ENCODE results near the gene LYZL1.
"Not testable (repeated sequence)": the region's sequence is repeated elsewhere in the genome, so short reads cannot be mapped to it uniquely, and the experiment has no call there.

LYZL1 gene

DNA sequence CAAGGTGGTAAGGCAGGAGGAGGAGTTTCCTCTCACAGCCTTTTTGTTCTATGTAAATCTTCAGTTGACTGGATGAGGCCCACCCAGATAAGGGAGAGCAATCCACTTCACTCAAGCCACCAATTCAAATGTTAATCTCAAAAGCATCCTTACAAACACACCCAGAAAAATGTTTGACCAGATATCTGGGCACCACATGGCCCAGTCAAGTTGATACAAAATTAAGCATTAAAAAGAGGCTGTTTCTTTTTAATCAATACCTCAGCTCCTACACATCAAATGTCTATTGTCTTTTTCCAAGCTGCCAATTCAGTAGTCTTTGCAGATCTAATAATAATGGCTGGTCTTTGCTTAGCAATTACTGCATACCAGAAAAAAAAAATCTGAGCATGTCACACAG lies 18.0 kb upstream of the LYZL1 start:
- no peak overlapping the region for H3K4me3 ChIP-seq (ENCODE audit: low read length)

DNA sequence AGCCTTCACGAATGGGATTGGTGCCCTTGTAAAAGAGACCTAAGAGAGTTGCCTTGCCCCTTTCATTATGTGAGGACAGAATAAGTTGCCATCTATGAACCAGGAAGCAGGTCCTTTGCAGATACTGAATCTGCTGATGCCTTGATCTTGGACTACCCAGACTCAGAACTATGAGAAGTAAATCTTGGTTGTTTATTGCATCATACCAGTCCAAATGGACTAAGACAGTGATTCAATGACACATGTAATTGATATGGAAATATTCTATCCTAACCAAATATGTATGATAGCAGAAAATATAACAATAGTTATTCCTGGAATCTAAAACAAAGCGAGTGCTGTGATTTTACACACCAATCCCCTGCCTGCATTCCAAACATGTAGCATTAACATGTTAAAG lies 17.0 kb upstream of the LYZL1 start:
- H2AFZ ChIP-seq (ENCODE audit: low read depth, low read length) = no peak overlapping the region
- no peak overlapping the region for H3K4me3 ChIP-seq (ENCODE audit: low read length)
- H3K4me1 ChIP-seq (ENCODE audit: insufficient read depth, low read length) = no peaks in the 10 kb centered on the region
- H3K36me3 ChIP-seq (ENCODE audit: insufficient read depth, low read length) = no peaks in the 10 kb centered on the region
- H3K27me3 ChIP-seq (ENCODE audit: insufficient read depth, low read length) = no peaks in the 10 kb centered on the region
- no peaks in the 10 kb centered on the region for H3K9me3 ChIP-seq (ENCODE audit: low read length)

More for the DNA sequence above, 18.0 kb upstream of the LYZL1 start:
- H3K27me3 ChIP-seq (ENCODE audit: insufficient read depth, low read length) = no peaks in the 10 kb centered on the region
- no peaks in the 10 kb centered on the region for H3K4me1 ChIP-seq (ENCODE audit: insufficient read depth, low read length)
- H3K9me3 ChIP-seq (ENCODE audit: low read length) = no peaks in the 10 kb centered on the region
- H3K36me3 ChIP-seq (ENCODE audit: insufficient read depth, low read length) = no peaks in the 10 kb centered on the region
- no peak overlapping the region for H2AFZ ChIP-seq (ENCODE audit: low read depth, low read length)

DNA sequence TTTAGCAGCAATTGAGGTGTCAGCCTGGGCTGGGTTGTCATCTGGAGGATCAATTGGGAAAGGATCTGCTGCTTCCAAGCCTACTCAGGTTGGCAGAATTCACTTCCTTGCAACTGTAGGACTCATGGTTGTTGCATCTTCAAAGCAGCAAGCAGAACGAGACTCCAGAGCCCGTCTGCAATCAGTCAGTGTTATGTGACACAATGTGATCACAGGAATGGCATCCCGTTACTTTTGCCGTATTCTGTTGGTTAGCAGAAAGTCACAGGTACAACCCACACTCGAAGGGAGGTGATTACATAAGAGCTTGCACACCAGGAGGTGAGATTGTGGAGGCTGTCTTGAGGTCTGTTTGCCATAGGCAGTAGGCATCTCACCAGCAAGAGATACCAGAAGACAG lies 15.4 kb upstream of the LYZL1 start:
- H3K4me3 ChIP-seq (ENCODE audit: low read length) = no peak overlapping the region
- H2AFZ ChIP-seq (ENCODE audit: low read depth, low read length) = no peak overlapping the region
- H3K36me3 ChIP-seq (ENCODE audit: insufficient read depth, low read length) = no peaks in the 10 kb centered on the region
- no peaks in the 10 kb centered on the region for H3K27me3 ChIP-seq (ENCODE audit: insufficient read depth, low read length)
- H3K4me1 ChIP-seq (ENCODE audit: insufficient read depth, low read length) = no peaks in the 10 kb centered on the region
- H3K9me3 ChIP-seq (ENCODE audit: low read length) = no peaks in the 10 kb centered on the region

DNA sequence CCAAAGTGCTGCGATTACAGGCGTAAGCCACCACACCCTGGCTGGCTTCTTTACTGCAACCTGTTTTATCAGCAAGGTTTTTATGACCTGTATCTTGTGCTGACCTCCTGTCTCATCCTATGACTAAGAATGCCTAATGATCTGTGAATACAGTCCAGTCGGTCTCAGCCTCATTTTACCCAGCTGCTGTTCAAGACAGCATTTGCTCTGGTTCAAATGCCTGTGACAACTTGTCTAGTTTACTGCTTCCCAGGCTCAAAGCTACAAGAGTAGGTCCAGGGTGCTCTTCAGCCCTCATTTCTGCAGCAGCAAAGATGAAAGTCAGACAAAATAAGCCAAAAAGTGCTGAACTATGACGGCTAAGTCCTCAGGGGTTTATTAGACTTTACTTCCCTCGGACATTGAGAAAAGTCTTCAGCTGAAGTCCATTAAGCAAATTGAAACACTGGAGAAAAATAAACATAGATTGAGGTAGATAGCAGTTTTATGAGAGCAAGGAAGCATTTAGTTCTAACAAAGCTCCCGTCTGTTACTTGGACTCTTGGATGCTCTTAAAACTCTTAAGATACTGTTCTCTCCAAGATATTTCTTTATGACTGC lies 12.5 kb upstream of the LYZL1 start:
- Histone ChIP-seq H3K9me3 (ENCODE audit: low read length) (no peaks in the 10 kb centered on the region), H3K4me3 (ENCODE audit: low read length) (no peak overlapping the region), H3K4me1 (ENCODE audit: insufficient read depth, low read length) (no peaks in the 10 kb centered on the region), H2AFZ (ENCODE audit: low read depth, low read length) (no peak overlapping the region), H3K27me3 (ENCODE audit: insufficient read depth, low read length) (no peaks in the 10 kb centered on the region), H3K36me3 (ENCODE audit: insufficient read depth, low read length) (no peaks in the 10 kb centered on the region)

DNA sequence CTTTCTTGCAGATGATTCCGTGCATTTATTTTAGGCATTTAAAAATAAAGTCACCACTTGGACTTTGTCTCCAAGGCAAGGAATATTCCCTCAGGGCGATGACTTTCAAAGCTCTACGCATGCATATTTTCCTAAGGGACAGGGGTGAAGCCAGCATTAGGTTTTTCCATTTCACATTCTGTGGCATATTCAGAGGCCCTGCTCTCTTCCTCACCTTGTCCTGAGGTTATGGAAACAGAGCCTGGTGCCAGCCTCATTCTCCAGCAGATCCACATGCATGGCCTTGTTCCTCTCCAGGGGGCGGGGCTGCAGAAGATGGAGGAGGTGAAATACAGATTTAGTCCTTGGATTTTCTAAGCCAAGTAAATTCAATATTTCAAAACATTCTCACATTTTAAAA lies 11.6 kb upstream of the LYZL1 start:
- Histone ChIP-seq H2AFZ (ENCODE audit: low read depth, low read length) (no peak overlapping the region), H3K36me3 (ENCODE audit: insufficient read depth, low read length) (no peaks in the 10 kb centered on the region), H3K4me1 (ENCODE audit: insufficient read depth, low read length) (no peaks in the 10 kb centered on the region), H3K4me3 (ENCODE audit: low read length) (no peak overlapping the region), H3K27me3 (ENCODE audit: insufficient read depth, low read length) (no peaks in the 10 kb centered on the region), H3K9me3 (ENCODE audit: low read length) (no peaks in the 10 kb centered on the region)

DNA sequence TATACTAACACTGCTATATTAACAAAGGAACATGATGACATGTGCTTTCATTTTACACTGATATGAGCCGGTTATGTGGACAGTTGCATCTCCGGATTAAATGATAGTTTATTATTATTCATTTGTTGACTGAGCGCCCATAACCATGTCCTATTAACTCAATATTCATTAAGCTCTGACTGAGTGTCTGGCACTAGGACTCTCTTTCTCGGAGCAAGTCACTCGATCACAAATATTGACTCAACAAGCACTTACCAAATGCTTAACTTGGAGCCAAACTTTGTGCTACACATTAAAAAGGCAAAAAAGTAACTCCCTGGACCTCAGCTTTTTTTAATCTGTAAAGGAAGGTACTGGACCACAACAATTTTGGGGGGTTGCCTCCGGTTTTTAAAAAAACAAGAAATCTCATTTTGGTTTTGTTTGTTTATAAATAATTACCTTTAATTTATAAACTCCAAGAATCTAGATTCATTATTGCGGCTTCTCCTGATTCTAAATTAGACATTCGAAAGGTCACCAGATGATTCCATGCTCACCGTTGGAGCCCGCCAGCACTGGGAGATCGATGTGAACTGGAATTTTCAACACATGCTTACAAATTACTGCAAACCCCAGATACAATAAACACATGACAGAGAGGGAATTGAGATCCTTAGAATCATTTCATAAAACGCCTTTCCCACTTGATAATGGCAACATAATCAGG lies 8.9 kb upstream of the LYZL1 start:
- H3K36me3 ChIP-seq (ENCODE audit: insufficient read depth, low read length) = no peaks in the 10 kb centered on the region
- no peak overlapping the region for H2AFZ ChIP-seq (ENCODE audit: low read depth, low read length)
- no peak overlapping the region for H3K4me3 ChIP-seq (ENCODE audit: low read length)
- no peaks in the 10 kb centered on the region for H3K27me3 ChIP-seq (ENCODE audit: insufficient read depth, low read length)
- no peaks in the 10 kb centered on the region for H3K4me1 ChIP-seq (ENCODE audit: insufficient read depth, low read length)
- H3K9me3 ChIP-seq (ENCODE audit: low read length) = no peaks in the 10 kb centered on the region

DNA sequence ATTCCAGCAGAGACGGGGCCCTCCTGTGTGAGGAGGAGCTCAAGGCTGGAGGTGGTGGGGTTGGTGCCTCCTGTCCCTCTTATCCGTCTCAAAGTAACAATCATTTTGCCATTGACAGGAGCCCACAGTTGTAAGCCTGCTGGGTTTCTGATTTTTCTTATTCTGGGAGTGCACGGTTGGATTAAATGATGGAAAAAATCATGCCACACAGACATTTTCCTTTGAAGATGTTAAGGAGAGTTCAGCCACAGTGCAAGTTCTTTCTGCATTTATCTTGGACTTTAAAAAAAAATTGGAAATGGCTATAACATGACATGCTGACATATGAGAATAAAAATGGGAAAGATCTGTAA lies 8.4 kb upstream of the LYZL1 start:
- Histone ChIP-seq H3K4me1 (ENCODE audit: insufficient read depth, low read length) (no peaks in the 10 kb centered on the region), H2AFZ (ENCODE audit: low read depth, low read length) (no peak overlapping the region), H3K27me3 (ENCODE audit: insufficient read depth, low read length) (no peaks in the 10 kb centered on the region), H3K9me3 (ENCODE audit: low read length) (no peaks in the 10 kb centered on the region), H3K4me3 (ENCODE audit: low read length) (no peak overlapping the region), H3K36me3 (ENCODE audit: insufficient read depth, low read length) (no peaks in the 10 kb centered on the region)

DNA sequence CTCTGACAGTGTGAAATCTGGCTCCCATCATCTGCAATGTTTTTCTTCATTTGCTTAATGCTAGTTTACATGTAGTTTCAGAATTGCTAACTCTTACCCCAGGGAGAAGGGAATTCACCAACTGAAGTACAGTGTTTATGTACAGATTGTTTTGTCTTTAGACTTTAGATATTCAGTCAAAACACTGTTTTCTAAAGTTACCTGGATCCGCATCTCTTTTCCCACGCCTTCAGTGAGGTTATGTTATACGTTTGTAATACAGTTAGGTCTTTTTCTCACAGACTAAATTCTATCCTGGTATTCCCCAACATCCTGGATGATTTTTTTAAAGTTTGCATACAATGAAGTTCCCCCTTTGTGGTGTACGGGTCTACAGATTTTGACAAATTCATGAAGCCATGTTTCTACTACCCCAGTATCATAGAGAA lies 3.2 kb upstream of the LYZL1 start:
- no peaks in the 10 kb centered on the region for H3K36me3 ChIP-seq (ENCODE audit: insufficient read depth, low read length)
- no peaks in the 10 kb centered on the region for H3K27me3 ChIP-seq (ENCODE audit: insufficient read depth, low read length)
- H3K4me1 ChIP-seq (ENCODE audit: insufficient read depth, low read length) = no peaks in the 10 kb centered on the region
- H3K9me3 ChIP-seq (ENCODE audit: low read length) = no peaks in the 10 kb centered on the region
- no peak overlapping the region for H3K4me3 ChIP-seq (ENCODE audit: low read length)
- H2AFZ ChIP-seq (ENCODE audit: low read depth, low read length) = no peak overlapping the region

DNA sequence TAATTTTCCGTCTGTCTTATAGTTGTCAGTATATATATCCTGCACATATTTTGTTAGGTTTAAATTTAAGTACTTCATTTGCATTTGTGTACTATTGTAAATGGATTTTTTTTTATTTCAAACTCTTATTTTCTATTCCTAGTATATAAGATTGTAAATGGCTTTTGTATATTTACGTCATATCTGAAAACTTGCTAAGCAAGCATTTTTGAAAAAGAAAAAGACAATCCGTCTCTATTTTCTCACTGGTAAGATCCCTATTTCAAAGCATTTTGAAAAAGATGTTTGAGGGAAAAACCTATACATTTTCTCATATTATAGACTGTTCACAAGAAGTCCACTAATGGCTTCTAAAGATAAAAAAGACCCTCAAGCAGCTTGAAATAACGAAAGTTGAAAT lies 1.2 kb upstream of the LYZL1 start:
- Histone ChIP-seq H3K36me3 (ENCODE audit: insufficient read depth, low read length) (no peaks in the 10 kb centered on the region), H3K27me3 (ENCODE audit: insufficient read depth, low read length) (no peaks in the 10 kb centered on the region), H3K4me3 (ENCODE audit: low read length) (no peak overlapping the region), H3K9me3 (ENCODE audit: low read length) (no peaks in the 10 kb centered on the region), H3K4me1 (ENCODE audit: insufficient read depth, low read length) (no peaks in the 10 kb centered on the region), H2AFZ (ENCODE audit: low read depth, low read length) (no peak overlapping the region)

DNA sequence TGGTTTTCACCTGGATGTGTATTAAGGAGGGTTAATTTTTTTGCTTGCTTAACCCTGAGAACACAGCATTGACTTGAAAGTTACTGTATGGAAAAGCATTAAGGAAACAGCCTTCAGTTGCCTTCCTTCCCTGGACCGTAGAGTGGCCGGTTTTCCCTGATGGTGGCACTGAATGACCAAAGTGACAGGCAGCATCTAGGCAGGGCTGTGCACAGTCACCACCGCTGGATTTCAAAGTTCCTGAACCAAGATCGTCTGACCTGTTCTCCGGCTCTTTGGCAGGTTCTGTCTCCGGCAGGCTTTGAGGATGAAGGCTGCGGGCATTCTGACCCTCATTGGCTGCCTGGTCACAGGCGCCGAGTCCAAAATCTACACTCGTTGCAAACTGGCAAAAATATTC lies 2.7 kb downstream of the LYZL1 start:
- not testable (repeated sequence) for H3K27me3 ChIP-seq (ENCODE audit: insufficient read depth, low read length); H2AFZ ChIP-seq (ENCODE audit: low read depth, low read length); H3K4me3 ChIP-seq (ENCODE audit: low read length); H3K4me1 ChIP-seq (ENCODE audit: insufficient read depth, low read length); H3K36me3 ChIP-seq (ENCODE audit: insufficient read depth, low read length); H3K9me3 ChIP-seq (ENCODE audit: low read length)

DNA sequence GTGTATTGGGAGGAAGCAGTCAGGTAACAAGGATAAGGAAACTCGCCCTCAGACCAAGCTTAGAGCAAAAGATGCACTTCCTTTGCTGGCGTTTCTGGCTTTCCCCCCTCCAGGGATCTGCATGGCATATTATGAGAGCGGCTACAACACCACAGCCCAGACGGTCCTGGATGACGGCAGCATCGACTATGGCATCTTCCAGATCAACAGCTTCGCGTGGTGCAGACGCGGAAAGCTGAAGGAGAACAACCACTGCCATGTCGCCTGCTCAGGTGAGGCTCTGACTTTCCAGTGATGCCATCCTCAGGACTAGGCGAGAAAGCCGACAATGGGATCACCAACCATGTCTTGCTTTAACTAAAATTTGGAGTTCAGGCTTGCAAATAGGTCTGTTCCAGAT lies 3.5 kb downstream of the LYZL1 start:
- not testable (repeated sequence) for H3K4me3 ChIP-seq (ENCODE audit: low read length); H3K9me3 ChIP-seq (ENCODE audit: low read length)

DNA sequence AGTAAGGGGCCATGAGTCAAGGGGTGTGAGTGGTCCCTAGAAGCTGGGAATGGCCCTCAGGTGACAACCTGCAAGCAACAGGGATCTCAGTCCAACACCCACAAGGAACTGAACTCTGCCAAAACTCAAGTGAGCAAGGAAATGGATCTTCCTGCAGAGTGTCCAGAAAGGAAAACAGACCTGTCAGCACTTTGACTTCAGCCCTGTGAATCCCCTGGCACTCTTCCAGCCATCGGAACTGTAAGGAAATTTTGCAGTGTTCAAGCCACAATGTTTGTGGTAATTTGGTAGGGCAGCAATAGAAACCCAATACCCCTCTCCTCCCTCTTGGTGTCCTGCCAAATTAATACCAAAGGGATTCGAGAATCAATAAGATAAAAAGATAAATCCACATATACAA lies 6.9 kb downstream of the LYZL1 start:
- Histone ChIP-seq H3K4me1 (ENCODE audit: insufficient read depth, low read length) (no peaks in the 10 kb centered on the region), H2AFZ (ENCODE audit: low read depth, low read length) (no peak overlapping the region), H3K27me3 (ENCODE audit: insufficient read depth, low read length) (no peaks in the 10 kb centered on the region), H3K9me3 (ENCODE audit: low read length) (no peaks in the 10 kb centered on the region), H3K36me3 (ENCODE audit: insufficient read depth, low read length) (no peaks in the 10 kb centered on the region), H3K4me3 (ENCODE audit: low read length) (no peak overlapping the region)

More for the DNA sequence above, 3.5 kb downstream of the LYZL1 start:
- H3K27me3 ChIP-seq (ENCODE audit: insufficient read depth, low read length); H3K36me3 ChIP-seq (ENCODE audit: insufficient read depth, low read length); H2AFZ ChIP-seq (ENCODE audit: low read depth, low read length); H3K4me1 ChIP-seq (ENCODE audit: insufficient read depth, low read length): not testable (repeated sequence)

DNA sequence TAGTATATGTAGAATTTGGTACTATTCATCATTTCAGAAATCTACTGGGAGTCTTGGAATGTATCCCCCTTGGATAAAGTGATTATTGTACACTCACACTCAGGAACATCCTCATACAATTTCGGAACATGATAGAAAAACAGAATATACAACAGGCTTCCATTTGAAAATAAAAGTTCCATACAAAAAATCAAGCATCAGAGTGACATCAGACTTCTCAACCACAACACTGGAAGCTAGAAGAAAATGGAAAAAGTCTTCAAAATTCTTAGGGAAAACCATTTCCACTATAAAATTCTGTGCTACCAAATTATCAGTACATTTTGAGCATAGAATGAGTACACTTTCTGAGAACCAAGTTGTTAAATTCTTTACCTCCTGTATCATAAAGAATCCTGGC lies 8.8 kb downstream of the LYZL1 start:
- no peaks in the 10 kb centered on the region for H3K4me1 ChIP-seq (ENCODE audit: insufficient read depth, low read length)
- no peaks in the 10 kb centered on the region for H3K9me3 ChIP-seq (ENCODE audit: low read length)
- H3K36me3 ChIP-seq (ENCODE audit: insufficient read depth, low read length) = no peaks in the 10 kb centered on the region
- no peak overlapping the region for H3K4me3 ChIP-seq (ENCODE audit: low read length)
- H3K27me3 ChIP-seq (ENCODE audit: insufficient read depth, low read length) = no peaks in the 10 kb centered on the region
- no peak overlapping the region for H2AFZ ChIP-seq (ENCODE audit: low read depth, low read length)

DNA sequence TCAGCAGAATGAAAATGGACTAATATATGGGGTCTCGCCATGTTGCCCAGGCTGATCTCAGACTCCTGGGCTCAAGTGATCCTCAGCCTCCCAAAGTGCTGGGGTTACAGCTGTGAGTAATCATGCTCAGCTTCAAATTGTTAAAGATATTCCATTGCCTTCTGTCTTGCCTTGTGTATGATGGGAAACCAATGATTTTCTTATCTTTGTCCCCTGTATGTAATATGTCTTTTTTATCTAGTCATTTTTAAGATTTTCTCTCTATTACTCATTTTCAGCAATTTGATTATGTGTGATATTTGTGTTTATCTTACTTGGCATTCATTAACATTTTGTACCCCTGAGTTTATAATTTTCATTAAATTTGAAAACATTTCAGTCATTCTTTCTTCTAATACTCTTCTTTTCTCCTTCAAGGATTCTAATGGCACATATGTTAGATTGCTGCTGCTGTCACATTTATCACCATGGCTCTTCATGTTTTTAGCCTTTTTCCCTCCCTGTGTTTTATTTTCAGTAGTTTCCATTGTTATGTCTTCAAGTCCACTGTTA lies 12.6 kb downstream of the LYZL1 start:
- H3K27me3 ChIP-seq (ENCODE audit: insufficient read depth, low read length) = no peaks in the 10 kb centered on the region
- no peak overlapping the region for H2AFZ ChIP-seq (ENCODE audit: low read depth, low read length)
- no peaks in the 10 kb centered on the region for H3K4me1 ChIP-seq (ENCODE audit: insufficient read depth, low read length)
- no peaks in the 10 kb centered on the region for H3K36me3 ChIP-seq (ENCODE audit: insufficient read depth, low read length)
- no peak overlapping the region for H3K4me3 ChIP-seq (ENCODE audit: low read length)
- no peaks in the 10 kb centered on the region for H3K9me3 ChIP-seq (ENCODE audit: low read length)
